ENCODE data around the gene CDK18. TPM values are rescaled to one million over a fixed set of nuclear protein-coding genes. Genes with fewer than 3 reads are reported as not detected.

CDK18 gene
- total and polyA plus RNA-seq, 2 of the 8 experiments (the other 6 are each of a cell fraction or from before 2014, with no cell fraction given): 31.2 to 44.0 TPM

DNA sequence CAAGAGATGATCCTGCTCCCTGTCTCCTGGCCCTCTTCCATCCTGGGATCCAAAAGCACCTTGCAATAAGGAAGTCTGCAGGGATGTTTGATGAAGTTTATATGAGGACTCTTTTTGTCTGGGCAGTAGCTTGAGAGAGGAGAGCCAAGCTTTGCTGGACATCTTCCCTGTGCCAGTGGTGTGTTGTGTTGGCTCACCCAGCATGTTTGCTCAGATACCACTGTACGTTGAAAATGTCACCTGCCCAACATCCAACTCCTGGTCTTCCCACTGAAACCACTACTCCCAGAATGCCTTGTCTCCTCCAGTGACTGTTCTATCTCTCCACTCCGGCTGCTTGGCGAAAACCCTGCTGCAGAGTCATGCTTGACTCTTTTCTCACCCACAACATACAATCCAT lies 12.8 kb downstream of the CDK18 start (continued):
- TF ChIP-seq, protein P1, sequence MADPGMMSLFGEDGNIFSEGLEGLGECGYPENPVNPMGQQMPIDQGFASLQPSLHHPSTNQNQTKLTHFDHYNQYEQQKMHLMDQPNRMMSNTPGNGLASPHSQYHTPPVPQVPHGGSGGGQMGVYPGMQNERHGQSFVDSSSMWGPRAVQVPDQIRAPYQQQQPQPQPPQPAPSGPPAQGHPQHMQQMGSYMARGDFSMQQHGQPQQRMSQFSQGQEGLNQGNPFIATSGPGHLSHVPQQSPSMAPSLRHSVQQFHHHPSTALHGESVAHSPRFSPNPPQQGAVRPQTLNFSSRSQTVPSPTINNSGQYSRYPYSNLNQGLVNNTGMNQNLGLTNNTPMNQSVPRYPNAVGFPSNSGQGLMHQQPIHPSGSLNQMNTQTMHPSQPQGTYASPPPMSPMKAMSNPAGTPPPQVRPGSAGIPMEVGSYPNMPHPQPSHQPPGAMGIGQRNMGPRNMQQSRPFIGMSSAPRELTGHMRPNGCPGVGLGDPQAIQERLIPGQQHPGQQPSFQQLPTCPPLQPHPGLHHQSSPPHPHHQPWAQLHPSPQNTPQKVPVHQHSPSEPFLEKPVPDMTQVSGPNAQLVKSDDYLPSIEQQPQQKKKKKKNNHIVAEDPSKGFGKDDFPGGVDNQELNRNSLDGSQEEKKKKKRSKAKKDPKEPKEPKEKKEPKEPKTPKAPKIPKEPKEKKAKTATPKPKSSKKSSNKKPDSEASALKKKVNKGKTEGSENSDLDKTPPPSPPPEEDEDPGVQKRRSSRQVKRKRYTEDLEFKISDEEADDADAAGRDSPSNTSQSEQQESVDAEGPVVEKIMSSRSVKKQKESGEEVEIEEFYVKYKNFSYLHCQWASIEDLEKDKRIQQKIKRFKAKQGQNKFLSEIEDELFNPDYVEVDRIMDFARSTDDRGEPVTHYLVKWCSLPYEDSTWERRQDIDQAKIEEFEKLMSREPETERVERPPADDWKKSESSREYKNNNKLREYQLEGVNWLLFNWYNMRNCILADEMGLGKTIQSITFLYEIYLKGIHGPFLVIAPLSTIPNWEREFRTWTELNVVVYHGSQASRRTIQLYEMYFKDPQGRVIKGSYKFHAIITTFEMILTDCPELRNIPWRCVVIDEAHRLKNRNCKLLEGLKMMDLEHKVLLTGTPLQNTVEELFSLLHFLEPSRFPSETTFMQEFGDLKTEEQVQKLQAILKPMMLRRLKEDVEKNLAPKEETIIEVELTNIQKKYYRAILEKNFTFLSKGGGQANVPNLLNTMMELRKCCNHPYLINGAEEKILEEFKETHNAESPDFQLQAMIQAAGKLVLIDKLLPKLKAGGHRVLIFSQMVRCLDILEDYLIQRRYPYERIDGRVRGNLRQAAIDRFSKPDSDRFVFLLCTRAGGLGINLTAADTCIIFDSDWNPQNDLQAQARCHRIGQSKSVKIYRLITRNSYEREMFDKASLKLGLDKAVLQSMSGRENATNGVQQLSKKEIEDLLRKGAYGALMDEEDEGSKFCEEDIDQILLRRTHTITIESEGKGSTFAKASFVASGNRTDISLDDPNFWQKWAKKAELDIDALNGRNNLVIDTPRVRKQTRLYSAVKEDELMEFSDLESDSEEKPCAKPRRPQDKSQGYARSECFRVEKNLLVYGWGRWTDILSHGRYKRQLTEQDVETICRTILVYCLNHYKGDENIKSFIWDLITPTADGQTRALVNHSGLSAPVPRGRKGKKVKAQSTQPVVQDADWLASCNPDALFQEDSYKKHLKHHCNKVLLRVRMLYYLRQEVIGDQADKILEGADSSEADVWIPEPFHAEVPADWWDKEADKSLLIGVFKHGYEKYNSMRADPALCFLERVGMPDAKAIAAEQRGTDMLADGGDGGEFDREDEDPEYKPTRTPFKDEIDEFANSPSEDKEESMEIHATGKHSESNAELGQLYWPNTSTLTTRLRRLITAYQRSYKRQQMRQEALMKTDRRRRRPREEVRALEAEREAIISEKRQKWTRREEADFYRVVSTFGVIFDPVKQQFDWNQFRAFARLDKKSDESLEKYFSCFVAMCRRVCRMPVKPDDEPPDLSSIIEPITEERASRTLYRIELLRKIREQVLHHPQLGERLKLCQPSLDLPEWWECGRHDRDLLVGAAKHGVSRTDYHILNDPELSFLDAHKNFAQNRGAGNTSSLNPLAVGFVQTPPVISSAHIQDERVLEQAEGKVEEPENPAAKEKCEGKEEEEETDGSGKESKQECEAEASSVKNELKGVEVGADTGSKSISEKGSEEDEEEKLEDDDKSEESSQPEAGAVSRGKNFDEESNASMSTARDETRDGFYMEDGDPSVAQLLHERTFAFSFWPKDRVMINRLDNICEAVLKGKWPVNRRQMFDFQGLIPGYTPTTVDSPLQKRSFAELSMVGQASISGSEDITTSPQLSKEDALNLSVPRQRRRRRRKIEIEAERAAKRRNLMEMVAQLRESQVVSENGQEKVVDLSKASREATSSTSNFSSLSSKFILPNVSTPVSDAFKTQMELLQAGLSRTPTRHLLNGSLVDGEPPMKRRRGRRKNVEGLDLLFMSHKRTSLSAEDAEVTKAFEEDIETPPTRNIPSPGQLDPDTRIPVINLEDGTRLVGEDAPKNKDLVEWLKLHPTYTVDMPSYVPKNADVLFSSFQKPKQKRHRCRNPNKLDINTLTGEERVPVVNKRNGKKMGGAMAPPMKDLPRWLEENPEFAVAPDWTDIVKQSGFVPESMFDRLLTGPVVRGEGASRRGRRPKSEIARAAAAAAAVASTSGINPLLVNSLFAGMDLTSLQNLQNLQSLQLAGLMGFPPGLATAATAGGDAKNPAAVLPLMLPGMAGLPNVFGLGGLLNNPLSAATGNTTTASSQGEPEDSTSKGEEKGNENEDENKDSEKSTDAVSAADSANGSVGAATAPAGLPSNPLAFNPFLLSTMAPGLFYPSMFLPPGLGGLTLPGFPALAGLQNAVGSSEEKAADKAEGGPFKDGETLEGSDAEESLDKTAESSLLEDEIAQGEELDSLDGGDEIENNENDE (IDR thresholded peaks at IDR 0.05; ENCODE audit: insufficient replicate concordance, low read length): no peak
- no peak for TF ChIP-seq GTF2F1 (IDR thresholded peaks at IDR 0.05; ENCODE audit: borderline replicate concordance, low read depth, low read length)
- no peak for TF ChIP-seq POLR2A (IDR thresholded peaks at IDR 0.05; ENCODE audit: control extremely low read depth in 1 of 2, low read depth in 2 of 2, low read length in 2 of 2)
- TF ChIP-seq ZNF274 (IDR thresholded peaks at IDR 0.05; ENCODE audit: borderline replicate concordance, extremely low read depth, low read length): no peak
- TF ChIP-seq EP300 (IDR thresholded peaks at IDR 0.05; ENCODE audit: borderline replicate concordance in 1 of 2, low read depth in 2 of 2, low read length in 2 of 2): no peak
- TF ChIP-seq ASH2L (IDR thresholded peaks at IDR 0.05; ENCODE audit: low read length): no peak
- no peak for TF ChIP-seq NANOG (IDR thresholded peaks at IDR 0.05; ENCODE audit: insufficient read depth, low read depth, low read length, poor library complexity, severe bottlenecking)
- no peak for TF ChIP-seq TBP (IDR thresholded peaks at IDR 0.05; ENCODE audit: low read depth, low read length)
